HEK293 (cell line): Measurements from ENCODE around the gene R3HDML.

Experiments
- CTCF ChIA-PET: fragments of 350-600 bp; formaldehyde crosslinking; extraction: SDS; loops from one replicate; lab custom pipeline; 2021; ENCODE audit warnings: antibody characterized with exemption; lab: Yijun Ruan, JAX
- POLR2A ChIA-PET: fragments of 300-600 bp; formaldehyde crosslinking; extraction: SDS; loops from one replicate; lab custom pipeline; 2020; ENCODE audit warnings: antibody characterized with exemption, inconsistent platforms; lab: Yijun Ruan, JAX
- H3K27ac ChIP-seq: fragments of 200-500 bp; sonication (Bioruptor generic); 2 replicates; pipeline ENCODE4 v1.5.1; 2014; ENCODE audit warnings: low read depth, low read length, control low read depth, inconsistent platforms; ENCODE audit errors: extremely low read depth
- H3K36me3 ChIP-seq, 2 experiments: fragments of 200-500 bp in 1 of 2; sonication (Bioruptor generic) in 1 of 2; 1 replicate in 1 of 2; 2 replicates in 1 of 2; pipeline ENCODE4 v1.5.1; 2014 to 2017; ENCODE audit warnings: inconsistent platforms in 2 of 2, low read length in 2 of 2; ENCODE audit not compliant: control insufficient read depth in 2 of 2, insufficient read depth in 1 of 2
- H3K4me1 ChIP-seq: fragments of 200-500 bp; sonication (Bioruptor generic); 2 replicates; pipeline ENCODE4 v1.5.1; 2014; ENCODE audit warnings: mild to moderate bottlenecking, low read length, inconsistent platforms; ENCODE audit not compliant: control insufficient read depth, insufficient read depth
- H3K4me3 ChIP-seq: 2 replicates; pipeline ENCODE4 v1.5.1; 2011; ENCODE audit warnings: low read depth, mild to moderate bottlenecking, control low read depth, low read length, moderate library complexity
- H3K9me3 ChIP-seq: fragments of 200-500 bp; sonication (Bioruptor generic); 2 replicates; pipeline ENCODE4 v1.5.1; 2014; ENCODE audit warnings: low read depth, low read length, inconsistent platforms; ENCODE audit not compliant: control insufficient read depth, insufficient read depth
- EGR2 ChIP-seq: fragments of 450-650 bp; formaldehyde crosslinking; IDR thresholded peaks from 2 replicates; pipeline ENCODE4 v1.5.1; 2016; ENCODE audit warnings: low read depth, missing biosample characterization, missing genetic modification characterization
- GFI1B ChIP-seq: fragments of 450-650 bp; formaldehyde crosslinking; IDR thresholded peaks from 2 replicates; pipeline ENCODE4 v1.5.1; 2016; ENCODE audit warnings: missing biosample characterization, missing genetic modification characterization
- GLI2 ChIP-seq: fragments of 450-650 bp; formaldehyde crosslinking; IDR thresholded peaks from 2 replicates; pipeline ENCODE4; 2017; ENCODE audit warnings: missing biosample characterization, missing genetic modification characterization, low read depth, borderline replicate concordance
- HOXD13 ChIP-seq: sonication (generic); formaldehyde crosslinking; IDR thresholded peaks from 2 replicates; pipeline ENCODE4 v1.8.0; 2022; ENCODE audit warnings: missing genetic modification reagents, borderline replicate concordance
- RBAK ChIP-seq: fragments of 450-650 bp; formaldehyde crosslinking; IDR thresholded peaks from 2 replicates; pipeline ENCODE4 v1.5.1; 2016; ENCODE audit warnings: missing biosample characterization, missing genetic modification characterization
- SCRT2 ChIP-seq: fragments of 450-650 bp; formaldehyde crosslinking; IDR thresholded peaks from 2 replicates; pipeline ENCODE4 v1.5.1; 2016; ENCODE audit warnings: missing biosample characterization, missing genetic modification characterization
- TCF7L2 ChIP-seq: IDR thresholded peaks from 2 replicates; pipeline ENCODE4 v1.6.1; 2011; ENCODE audit warnings: low read depth, mild to moderate bottlenecking, inconsistent platforms, low read length, moderate library complexity, borderline replicate concordance
- ZFHX2 ChIP-seq: fragments of 450-650 bp; formaldehyde crosslinking; conservative IDR thresholded peaks from 2 replicates; pipeline ENCODE4 v1.5.1; 2016; ENCODE audit warnings: missing biosample characterization, missing genetic modification characterization
- ZFP3 ChIP-seq: fragments of 450-650 bp; formaldehyde crosslinking; IDR thresholded peaks from 2 replicates; pipeline ENCODE4 v1.5.1; 2016; ENCODE audit warnings: low read depth, missing biosample characterization, missing genetic modification characterization
- ZNF138 ChIP-seq: fragments of 450-650 bp; formaldehyde crosslinking; IDR thresholded peaks from 2 replicates; pipeline ENCODE4 v1.5.1; 2016; ENCODE audit warnings: missing biosample characterization, missing genetic modification characterization, borderline replicate concordance
- ZNF18 ChIP-seq: fragments of 450-650 bp; formaldehyde crosslinking; IDR thresholded peaks from 2 replicates; pipeline ENCODE4 v1.5.1; 2016; ENCODE audit warnings: missing biosample characterization, missing genetic modification characterization
- ZNF19 ChIP-seq: fragments of 450-650 bp; formaldehyde crosslinking; IDR thresholded peaks from 2 replicates; pipeline ENCODE4; 2016; ENCODE audit warnings: missing biosample characterization, missing genetic modification characterization, low read depth
- ZNF223 ChIP-seq: fragments of 450-650 bp; formaldehyde crosslinking; IDR thresholded peaks from 2 replicates; pipeline ENCODE4 v1.5.1; 2016; ENCODE audit warnings: missing biosample characterization, missing genetic modification characterization
- ZNF311 ChIP-seq: fragments of 450-650 bp; formaldehyde crosslinking; IDR thresholded peaks from 2 replicates; pipeline ENCODE4 v1.5.1; 2017; ENCODE audit warnings: missing biosample characterization, missing genetic modification characterization, borderline replicate concordance
- ZNF580 ChIP-seq: fragments of 450-650 bp; formaldehyde crosslinking; IDR thresholded peaks from 2 replicates; pipeline ENCODE4 v1.5.1; 2016; ENCODE audit warnings: missing biosample characterization, missing genetic modification characterization
- ZNF600 ChIP-seq: fragments of 450-650 bp; formaldehyde crosslinking; IDR thresholded peaks from 2 replicates; pipeline ENCODE4 v1.5.1; 2016; ENCODE audit warnings: missing biosample characterization, missing genetic modification characterization
- ZNF621 ChIP-seq: fragments of 450-650 bp; formaldehyde crosslinking; IDR thresholded peaks from 2 replicates; pipeline ENCODE4 v1.5.1; 2017; ENCODE audit warnings: missing biosample characterization, missing genetic modification characterization
- ZNF639 ChIP-seq: fragments of 450-650 bp; formaldehyde crosslinking; IDR thresholded peaks from 2 replicates; pipeline ENCODE4 v1.5.1; 2016; ENCODE audit warnings: missing biosample characterization, missing genetic modification characterization
- ZNF660 ChIP-seq: fragments of 450-650 bp; IDR thresholded peaks from 2 replicates; pipeline ENCODE4 v1.5.1; 2018; ENCODE audit warnings: missing biosample characterization, mild to moderate bottlenecking, missing genetic modification characterization
- ZNF677 ChIP-seq: fragments of 450-650 bp; IDR thresholded peaks from 2 replicates; pipeline ENCODE4 v1.5.0; 2018; ENCODE audit warnings: missing biosample characterization, mild to moderate bottlenecking, missing genetic modification characterization, moderate library complexity
- TF ChIP-seq, protein P1 (sequence below): fragments of 450-650 bp; formaldehyde crosslinking; IDR thresholded peaks from 2 replicates; pipeline ENCODE4 v1.5.1; 2016; ENCODE audit warnings: missing biosample characterization, missing genetic modification characterization, borderline replicate concordance
- TF ChIP-seq, protein P2 (sequence below): fragments of 450-650 bp; formaldehyde crosslinking; IDR thresholded peaks from 2 replicates; pipeline ENCODE4 v1.5.1; 2016; ENCODE audit warnings: missing biosample characterization, missing genetic modification characterization
- TF ChIP-seq, protein P3 (sequence below): fragments of 450-650 bp; formaldehyde crosslinking; conservative IDR thresholded peaks from 2 replicates; pipeline ENCODE4 v1.5.1; 2016; ENCODE audit warnings: low read depth, missing biosample characterization, missing genetic modification characterization

R3HDML gene

GRCh38 chr20:44287272-44288097 is 49.4 kb upstream of the R3HDML start:
- Histone ChIP-seq H3K4me1 (no peaks in the 10 kb centered on the region), H3K9me3 (no peaks in the 10 kb centered on the region)
- CTCF ChIA-PET: interaction anchor here (1.1 kb wide), 1 partner anchor 97 kb away, joined by 3 read pairs; no protein-coding TSS in a partner anchor
- TF ChIP-seq GFI1B (tag by site-specific recombination) (no peak), ZNF138 (tag by site-specific recombination) (no peak), EGR2 (no peak), ZNF621 (tag by site-specific recombination) (no peak), ZNF580 (tag by site-specific recombination) (no peak), ZNF600 (tag by site-specific recombination) (no peak), SCRT2 (tag by site-specific recombination) (no peak), ZNF660 (tag by site-specific recombination) (no peak), RBAK (tag by site-specific recombination) (no peak), TCF7L2 (no peak), ZNF311 (tag by site-specific recombination) (no peak)
- TF ChIP-seq, protein P1, sequence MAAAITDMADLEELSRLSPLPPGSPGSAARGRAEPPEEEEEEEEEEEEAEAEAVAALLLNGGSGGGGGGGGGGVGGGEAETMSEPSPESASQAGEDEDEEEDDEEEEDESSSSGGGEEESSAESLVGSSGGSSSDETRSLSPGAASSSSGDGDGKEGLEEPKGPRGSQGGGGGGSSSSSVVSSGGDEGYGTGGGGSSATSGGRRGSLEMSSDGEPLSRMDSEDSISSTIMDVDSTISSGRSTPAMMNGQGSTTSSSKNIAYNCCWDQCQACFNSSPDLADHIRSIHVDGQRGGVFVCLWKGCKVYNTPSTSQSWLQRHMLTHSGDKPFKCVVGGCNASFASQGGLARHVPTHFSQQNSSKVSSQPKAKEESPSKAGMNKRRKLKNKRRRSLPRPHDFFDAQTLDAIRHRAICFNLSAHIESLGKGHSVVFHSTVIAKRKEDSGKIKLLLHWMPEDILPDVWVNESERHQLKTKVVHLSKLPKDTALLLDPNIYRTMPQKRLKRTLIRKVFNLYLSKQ: no peak
- TF ChIP-seq, protein P2, sequence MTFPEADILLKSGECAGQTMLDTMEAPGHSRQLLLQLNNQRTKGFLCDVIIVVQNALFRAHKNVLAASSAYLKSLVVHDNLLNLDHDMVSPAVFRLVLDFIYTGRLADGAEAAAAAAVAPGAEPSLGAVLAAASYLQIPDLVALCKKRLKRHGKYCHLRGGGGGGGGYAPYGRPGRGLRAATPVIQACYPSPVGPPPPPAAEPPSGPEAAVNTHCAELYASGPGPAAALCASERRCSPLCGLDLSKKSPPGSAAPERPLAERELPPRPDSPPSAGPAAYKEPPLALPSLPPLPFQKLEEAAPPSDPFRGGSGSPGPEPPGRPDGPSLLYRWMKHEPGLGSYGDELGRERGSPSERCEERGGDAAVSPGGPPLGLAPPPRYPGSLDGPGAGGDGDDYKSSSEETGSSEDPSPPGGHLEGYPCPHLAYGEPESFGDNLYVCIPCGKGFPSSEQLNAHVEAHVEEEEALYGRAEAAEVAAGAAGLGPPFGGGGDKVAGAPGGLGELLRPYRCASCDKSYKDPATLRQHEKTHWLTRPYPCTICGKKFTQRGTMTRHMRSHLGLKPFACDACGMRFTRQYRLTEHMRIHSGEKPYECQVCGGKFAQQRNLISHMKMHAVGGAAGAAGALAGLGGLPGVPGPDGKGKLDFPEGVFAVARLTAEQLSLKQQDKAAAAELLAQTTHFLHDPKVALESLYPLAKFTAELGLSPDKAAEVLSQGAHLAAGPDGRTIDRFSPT (tag by site-specific recombination): no peak
- TF ChIP-seq, all 188 proteins: peak for 0
- Histone ChIP-seq H3K27ac (no peak overlapping the region), H3K4me3 (no peak overlapping the region), H3K36me3 (no peaks in the 10 kb centered on the region)
- POLR2A ChIA-PET: no interaction called here

DNA sequence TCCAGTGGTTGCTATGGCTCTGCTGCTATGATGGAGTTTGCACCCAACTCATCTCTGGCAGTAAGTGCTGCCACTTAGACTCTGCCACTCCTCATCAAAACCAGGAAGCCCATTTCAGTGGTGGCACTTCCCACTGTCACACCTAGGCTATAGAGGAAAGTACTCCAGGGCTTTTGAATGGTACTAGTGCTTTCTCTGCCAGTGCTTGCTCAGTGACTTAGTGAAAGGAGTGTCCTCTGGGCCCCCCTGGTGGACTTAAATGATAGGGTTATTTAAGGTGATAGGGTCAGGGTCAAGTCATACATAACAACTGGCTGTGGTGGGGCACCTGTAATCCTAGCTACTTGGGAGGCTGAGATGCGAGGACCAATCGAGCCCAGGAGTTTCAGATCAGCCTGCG is 48.6 kb upstream of the R3HDML start:
- POLR2A ChIA-PET: no interaction called here
- no peaks in the 10 kb centered on the region for H3K4me1 ChIP-seq
- H3K27ac ChIP-seq: no peak overlapping the region
- H3K9me3 ChIP-seq: no peaks in the 10 kb centered on the region
- no peaks in the 10 kb centered on the region for H3K36me3 ChIP-seq
- no peak overlapping the region for H3K4me3 ChIP-seq
- CTCF ChIA-PET: no interaction called here
- no peak for TF ChIP-seq ZFHX2
- no peak for TF ChIP-seq ZNF639 (tag by site-specific recombination)
- no peak for TF ChIP-seq HOXD13 (CRISPR knock-in tag)
- TF ChIP-seq ZNF18: no peak
- TF ChIP-seq, protein P3, sequence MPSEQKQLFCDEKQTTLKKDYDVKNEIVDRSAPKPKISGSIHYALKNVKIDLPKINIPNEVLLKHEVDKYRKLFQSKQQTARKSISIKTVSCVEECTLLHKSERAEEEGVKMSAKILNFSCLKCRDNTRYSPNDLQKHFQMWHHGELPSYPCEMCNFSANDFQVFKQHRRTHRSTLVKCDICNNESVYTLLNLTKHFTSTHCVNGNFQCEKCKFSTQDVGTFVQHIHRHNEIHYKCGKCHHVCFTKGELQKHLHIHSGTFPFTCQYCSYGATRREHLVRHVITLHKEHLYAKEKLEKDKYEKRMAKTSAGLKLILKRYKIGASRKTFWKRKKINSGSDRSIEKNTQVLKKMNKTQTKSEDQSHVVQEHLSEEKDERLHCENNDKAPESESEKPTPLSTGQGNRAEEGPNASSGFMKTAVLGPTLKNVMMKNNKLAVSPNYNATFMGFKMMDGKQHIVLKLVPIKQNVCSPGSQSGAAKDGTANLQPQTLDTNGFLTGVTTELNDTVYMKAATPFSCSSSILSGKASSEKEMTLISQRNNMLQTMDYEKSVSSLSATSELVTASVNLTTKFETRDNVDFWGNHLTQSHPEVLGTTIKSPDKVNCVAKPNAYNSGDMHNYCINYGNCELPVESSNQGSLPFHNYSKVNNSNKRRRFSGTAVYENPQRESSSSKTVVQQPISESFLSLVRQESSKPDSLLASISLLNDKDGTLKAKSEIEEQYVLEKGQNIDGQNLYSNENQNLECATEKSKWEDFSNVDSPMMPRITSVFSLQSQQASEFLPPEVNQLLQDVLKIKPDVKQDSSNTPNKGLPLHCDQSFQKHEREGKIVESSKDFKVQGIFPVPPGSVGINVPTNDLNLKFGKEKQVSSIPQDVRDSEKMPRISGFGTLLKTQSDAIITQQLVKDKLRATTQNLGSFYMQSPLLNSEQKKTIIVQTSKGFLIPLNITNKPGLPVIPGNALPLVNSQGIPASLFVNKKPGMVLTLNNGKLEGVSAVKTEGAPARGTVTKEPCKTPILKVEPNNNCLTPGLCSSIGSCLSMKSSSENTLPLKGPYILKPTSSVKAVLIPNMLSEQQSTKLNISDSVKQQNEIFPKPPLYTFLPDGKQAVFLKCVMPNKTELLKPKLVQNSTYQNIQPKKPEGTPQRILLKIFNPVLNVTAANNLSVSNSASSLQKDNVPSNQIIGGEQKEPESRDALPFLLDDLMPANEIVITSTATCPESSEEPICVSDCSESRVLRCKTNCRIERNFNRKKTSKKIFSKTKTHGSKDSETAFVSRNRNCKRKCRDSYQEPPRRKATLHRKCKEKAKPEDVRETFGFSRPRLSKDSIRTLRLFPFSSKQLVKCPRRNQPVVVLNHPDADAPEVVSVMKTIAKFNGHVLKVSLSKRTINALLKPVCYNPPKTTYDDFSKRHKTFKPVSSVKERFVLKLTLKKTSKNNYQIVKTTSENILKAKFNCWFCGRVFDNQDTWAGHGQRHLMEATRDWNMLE (tag by site-specific recombination): no peak
- no peak for TF ChIP-seq GLI2 (tag by site-specific recombination)
- no peak for TF ChIP-seq ZNF19 (tag by site-specific recombination)
- TF ChIP-seq ZNF677 (tag by site-specific recombination): no peak
- no peak for TF ChIP-seq ZFP3
- no peak for TF ChIP-seq GFI1B (tag by site-specific recombination)
- TF ChIP-seq ZNF223 (tag by site-specific recombination): no peak
